CD1c-positive myeloid dendritic cell (primary cell): ENCODE results near the gene ANXA2.
"Not testable (repeated sequence)": the region's sequence is repeated elsewhere in the genome, so short reads cannot be mapped to it uniquely, and the experiment has no call there.

ENCODE experiments used
- DNase-seq: peaks from one replicate; pipeline ENCODE4 v3.0.0-alpha.2; 2016; ENCODE audit errors: extremely low spot score

Gene ANXA2

DNA sequence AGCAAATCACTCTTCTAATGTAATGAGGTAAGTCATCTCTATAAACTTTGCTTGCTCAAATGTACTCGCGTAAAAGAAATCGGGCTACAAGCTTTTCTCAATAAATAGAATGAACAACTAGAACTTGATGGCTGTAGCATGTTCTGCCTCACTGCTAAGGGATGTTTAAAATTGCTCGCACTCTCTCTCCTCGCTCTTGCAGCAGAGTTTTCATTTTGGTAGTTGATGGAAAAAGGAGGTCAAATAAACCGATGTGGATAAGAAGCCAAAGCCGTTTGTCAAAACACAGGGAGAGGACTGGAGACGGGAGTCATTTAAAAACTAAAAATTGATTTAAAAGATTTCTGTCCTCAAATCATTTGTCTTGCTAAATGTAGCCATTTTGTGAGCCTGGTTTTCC, 53.3 kb downstream of the ANXA2 start:
- DNase-seq, result no peak

- DNase-seq, result no peak
These were observed 54.4 kb downstream of the ANXA2 start for GRCh38 chr15:60343221-60343970.

GRCh38 chr15:60340207-60340921, 57.4 kb downstream of the ANXA2 start:
- no peak for DNase-seq

DNA sequence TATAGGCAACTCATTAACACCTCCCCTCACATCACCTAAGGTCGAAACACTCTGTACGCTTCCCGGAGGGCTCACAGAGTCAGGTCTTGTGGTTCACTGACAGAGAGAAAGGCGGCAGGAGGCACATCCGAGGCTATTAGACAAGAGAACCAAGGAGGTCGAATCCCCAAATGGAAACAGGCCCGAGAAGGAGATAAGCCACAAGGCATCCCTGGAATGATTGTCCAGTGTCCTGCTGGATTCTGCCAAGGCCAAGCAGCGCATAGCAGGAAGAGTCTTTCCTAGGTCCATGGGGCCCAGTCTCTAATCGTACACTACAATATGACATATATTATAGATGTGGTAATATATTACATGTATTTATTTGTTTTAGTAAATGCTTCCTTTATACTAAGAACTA, 58.5 kb downstream of the ANXA2 start:
- no peak for DNase-seq

DNA sequence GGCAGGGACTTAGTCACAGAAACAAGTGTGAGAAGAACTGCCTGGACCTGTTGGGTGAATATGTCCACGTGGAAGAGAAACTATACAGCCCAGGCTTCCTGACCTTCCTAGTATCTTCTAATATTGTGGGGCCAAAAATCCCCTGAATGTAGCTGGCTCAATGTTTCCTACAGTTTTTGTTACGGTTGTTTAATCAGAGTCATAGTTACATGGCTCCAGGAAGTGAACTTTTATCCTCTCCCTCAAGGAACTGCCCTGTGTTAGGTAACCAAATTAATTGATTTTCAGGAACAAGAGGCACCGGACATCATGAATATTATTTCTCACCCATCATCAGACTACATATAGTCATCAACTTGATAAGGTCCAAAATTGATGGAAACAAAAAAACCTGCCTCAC, 59.0 kb downstream of the ANXA2 start:
- DNase-seq, result no peak

GRCh38 chr15:60337076-60337475, 60.7 kb downstream of the ANXA2 start:
- DNase-seq, result no peak

DNA sequence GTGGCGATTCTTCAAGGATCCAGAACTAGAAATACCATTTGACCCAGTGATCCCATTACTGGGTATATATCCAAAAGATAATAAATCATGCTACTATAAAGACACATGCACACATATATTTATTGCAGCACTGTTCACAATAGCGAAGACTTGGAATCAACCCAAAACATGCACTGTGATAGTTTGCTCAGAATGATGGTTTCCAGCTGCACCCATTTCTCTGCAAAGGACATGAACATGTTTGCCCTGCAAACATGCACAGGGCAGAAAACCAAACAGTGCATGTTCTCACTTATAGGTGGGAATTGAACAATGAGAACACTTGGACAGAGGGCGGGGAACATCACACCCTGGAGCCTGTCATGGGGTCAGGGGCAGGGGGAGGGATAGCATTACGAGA, 62.5 kb downstream of the ANXA2 start:
- DNase-seq, result not testable (repeated sequence)

- peak; percentile 37 for DNase-seq
These were observed 68.8 kb downstream of the ANXA2 start for GRCh38 chr15:60328852-60329443.

GRCh38 chr15:60326824-60327654, 70.7 kb downstream of the ANXA2 start:
- DNase-seq, result peak; percentile 69

- no peak for DNase-seq
These were observed 71.4 kb downstream of the ANXA2 start for GRCh38 chr15:60326343-60326742.

- DNase-seq, result no peak
These were observed 71.9 kb downstream of the ANXA2 start for GRCh38 chr15:60325905-60326304.

DNA sequence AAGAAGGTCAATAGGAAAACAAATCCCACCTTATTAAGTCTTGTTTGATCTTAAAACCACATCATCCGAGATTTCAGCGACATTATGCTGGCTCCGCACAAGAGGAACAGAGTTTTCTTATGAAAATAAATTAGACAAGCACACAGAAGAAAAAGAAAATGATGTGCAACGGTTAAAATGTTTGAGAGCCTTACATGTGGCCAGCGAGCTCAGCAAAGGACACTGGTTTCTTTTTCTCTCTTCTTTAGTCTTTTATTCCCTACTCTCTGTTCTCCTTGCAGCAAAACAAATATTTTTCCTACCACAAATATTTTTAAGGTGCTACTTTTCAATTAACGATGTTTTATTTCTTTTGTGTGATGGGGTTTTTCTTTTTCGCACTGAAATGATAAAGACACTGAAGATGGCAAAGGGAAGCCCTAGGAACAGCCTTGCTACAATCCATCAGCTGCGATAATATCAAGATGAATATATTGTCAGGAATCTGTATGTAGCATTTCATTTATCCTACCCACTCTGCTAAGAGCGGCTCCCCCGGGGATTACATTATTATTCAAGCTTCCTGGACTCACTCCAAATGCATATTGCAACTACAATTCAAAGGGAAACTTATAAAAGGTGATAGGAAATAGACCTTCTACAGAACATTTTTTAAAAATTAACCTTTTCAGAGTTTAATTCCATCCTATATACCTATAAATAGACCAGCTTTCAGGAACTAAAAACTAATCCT, 72.9 kb downstream of the ANXA2 start:
- no peak for DNase-seq

DNA sequence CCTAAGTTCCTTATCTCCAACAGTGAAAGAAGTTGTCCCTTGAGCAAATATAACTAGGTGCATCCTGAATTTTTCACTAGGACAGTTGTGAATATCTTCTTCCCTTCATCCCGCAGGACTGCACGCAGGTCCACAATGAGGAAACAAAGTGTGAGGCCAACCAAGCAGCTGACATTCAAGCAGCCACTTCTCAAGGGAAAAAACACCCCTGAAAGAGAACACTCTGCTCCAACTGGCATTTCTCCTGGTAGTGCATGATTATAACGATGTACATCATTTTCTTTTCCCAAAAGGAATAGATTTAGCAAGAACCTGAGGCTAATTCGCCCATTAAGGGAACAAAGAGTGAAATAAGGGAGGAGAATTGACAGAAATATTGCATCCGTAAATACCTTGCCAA, 74.5 kb downstream of the ANXA2 start:
- DNase-seq, result no peak

DNA sequence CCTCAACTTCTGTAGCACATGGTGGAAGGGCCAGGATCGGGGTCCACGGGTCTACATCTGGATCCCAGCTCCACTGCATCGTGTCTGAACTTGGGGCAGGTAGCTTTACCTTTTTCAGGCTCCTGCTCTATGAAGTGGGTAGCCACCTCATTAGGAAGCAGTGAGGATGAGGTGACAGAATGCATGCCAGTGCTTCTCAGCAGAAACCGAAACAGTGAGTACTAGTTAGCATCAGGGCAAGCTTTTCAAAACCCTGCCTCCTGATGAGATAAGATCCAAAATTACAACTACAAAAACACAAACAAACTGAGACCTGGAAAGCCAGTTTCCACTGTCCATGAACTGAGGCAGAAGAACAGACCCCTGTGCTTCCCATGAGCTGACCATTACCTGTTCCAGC, 77.4 kb downstream of the ANXA2 start:
- no peak for DNase-seq

DNA sequence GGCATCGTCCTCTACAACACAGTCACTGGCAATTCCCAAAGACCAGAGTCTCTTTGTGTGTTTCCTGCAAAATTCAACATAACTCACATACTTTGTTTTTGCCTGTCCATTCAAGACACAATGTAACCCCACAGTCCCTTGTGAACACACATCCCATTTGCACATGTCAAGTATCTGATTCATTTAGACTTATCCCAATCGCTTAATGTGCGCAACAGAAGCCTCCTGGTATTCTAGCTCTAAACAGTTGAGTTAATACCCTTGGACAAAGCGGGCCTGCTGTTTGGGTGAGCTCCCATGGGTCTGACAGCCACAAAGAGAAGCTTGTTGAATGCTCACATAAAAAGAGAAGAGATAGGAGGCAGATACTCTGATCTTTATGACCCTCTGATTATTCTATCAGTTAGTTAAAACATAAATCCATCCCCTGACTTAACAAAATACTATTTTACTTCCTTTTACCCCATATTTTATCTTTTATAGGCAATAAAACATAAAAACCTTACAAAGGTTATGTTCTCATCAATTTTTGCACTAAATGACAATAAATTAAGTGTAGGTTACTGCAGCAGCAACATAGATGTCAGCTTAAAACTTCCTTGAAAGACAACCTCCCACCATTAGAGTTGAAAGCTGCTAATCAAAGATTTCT, 79.4 kb downstream of the ANXA2 start:
- DNase-seq, result no peak

DNA sequence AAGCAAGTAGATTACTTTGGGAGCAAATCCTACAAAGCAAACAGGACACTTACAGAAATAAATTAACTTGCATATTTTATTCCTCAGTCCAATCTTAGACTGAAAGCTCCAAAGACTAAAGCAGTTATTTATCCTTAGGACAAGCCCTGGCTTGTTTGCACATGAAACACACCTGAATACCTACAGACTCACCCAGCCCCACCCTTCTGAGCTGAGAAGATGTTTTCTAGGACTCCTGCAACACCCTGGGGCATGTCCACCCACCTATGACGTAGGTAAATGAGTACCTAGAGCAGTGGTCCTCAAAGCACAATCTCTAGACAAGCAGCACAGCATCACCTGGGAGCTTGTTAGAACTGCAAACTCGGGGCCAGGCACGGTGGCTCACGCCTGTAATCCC, 80.8 kb downstream of the ANXA2 start:
- no peak for DNase-seq

DNA sequence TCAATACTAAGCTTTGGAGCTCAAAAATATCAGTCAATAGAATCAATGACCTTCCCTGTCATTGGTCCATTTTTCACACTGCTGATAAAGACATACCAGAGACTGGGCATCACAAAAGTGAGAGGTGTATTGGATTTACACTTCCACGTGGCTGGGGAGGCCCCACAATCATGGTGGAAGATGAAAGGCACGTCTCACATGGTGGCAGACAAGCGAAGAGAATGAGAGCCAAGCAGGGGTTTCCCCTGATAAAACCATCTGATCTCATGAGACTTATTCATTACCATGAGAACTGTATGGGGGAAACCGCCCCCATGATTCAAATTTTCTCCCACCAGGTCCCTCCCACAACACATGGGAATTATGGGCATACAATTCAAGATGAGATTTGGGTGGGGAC, 81.9 kb downstream of the ANXA2 start:
- no peak for DNase-seq

DNA sequence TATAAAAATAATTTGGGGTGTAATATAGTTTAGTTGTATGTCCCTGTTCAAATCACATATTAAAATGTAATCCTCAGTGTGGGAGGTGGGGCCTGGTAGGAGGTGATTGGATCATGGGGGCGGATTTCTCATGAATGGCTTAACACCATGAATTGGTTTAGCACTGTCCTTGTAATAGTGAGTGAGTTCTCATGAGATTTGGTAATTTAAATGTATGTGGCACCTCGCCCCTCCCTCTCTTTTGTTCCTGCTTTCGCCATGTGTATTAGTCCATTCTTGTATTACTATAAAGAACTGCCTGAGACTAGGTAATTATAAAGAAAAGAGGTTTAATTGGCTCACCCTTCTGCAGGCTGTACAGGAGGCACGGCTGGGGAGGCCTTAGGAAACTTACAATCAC, 83.9 kb downstream of the ANXA2 start:
- DNase-seq, result no peak

- DNase-seq, result no peak
These were observed 90.8 kb downstream of the ANXA2 start for GRCh38 chr15:60307034-60307433.

DNA sequence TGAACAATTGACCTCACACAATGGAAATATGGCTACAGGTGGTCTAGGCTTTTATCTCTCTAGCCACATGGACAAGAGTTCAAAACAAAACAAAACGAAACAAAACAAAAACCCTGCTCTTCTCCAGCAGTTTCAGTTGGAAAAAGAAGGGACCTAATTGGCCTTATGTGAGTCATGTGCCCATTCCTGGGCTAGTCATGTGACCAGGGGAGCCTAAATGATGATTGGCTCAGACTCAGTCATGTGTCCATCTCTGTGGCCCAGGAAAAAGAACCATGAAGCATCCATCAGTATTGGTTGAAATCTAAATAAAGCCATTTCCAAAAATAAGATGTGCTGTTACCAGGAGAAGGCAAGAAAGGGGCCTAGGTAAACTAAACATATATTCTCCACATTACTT, 96.8 kb downstream of the ANXA2 start:
- DNase-seq, result no peak

DNA sequence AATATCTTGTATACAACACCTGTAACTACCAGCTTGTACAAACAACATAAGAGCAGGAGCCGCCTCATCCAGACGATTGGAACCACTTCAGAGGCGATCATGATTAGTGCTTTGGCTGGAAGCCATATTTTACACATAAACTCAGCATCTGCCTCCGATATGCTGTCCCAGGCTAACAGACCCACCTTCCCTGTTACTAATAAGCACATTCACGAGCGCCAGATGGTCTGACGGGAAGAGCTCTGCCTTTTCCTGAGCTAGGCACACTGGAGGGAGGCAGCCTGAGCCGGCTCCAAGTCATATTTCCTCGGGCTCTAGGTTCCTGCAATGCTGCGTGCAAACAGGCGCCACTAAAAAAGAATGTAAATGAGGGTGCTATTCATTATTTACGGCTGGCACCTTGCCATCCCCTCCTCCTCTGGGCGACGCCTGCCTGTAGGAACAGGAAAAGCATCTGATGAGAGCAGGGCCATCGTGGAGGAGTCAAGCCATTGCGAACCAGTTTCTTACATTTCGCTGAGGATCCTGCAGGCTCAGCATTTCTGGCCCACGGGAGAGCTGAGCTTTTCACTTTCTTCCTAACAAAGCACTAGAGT, 98.2 kb downstream of the ANXA2 start:
- DNase-seq, result no peak
